Measurements from ENCODE around the gene CAMK1D. TPM values are rescaled to one million over a fixed set of nuclear protein-coding genes. Genes with fewer than 3 reads are reported as not detected.

The CAMK1D gene
- total and polyA plus RNA-seq, 10 of the 15 experiments (the other 5 are each of a cell fraction or from before 2014, with no cell fraction given), result 2.1 to 35.5 (median 14.7) TPM

GRCh38 chr10:12771981-12772760, 422.8 kb downstream of the CAMK1D start:
- Histone ChIP-seq H3K27me3 (replicated peaks in 1 of 2; ENCODE audit: control insufficient read depth in 2 of 2, insufficient read depth in 2 of 2, low read length in 1 of 2) (no peaks in the 10 kb centered on the region), H3K79me2 (ENCODE audit: control insufficient read depth, insufficient read depth, low read length) (no peaks in the 10 kb centered on the region), H3K9me3 (replicated peaks; ENCODE audit: control insufficient read depth, insufficient read depth, low read length) (no peaks in the 10 kb centered on the region), H3K4me3 (no peak overlapping the region), H4K20me1 (ENCODE audit: control insufficient read depth, insufficient read depth) (no peaks in the 10 kb centered on the region), H3K9ac (ENCODE audit: control insufficient read depth, insufficient read depth, low read length) (no peak overlapping the region), H3K4me2 (ENCODE audit: control insufficient read depth, insufficient read depth) (no peak overlapping the region), H3K4me1 (ENCODE audit: control insufficient read depth, insufficient read depth, low read length) (no peaks in the 10 kb centered on the region), H3K27ac (ENCODE audit: control insufficient read depth, insufficient read depth) (no peak overlapping the region), H2AFZ (ENCODE audit: control insufficient read depth, low read depth, low read length) (no peak overlapping the region), H3K36me3 (ENCODE audit: control insufficient read depth in 2 of 2, insufficient read depth in 2 of 2, low read length in 1 of 2) (no peaks in the 10 kb centered on the region)
- ChIA-PET SMC1A (ENCODE audit: uncharacterized antibody, unreplicated experiment) (interaction anchor here (0.6 to 1.0 kb wide), 2 partner anchors 10 to 57 kb away, joined by 3 read pairs; no protein-coding TSS in a partner anchor), CTCF (interaction anchor here (0.6 to 1.6 kb wide), 2 partner anchors 10 to 622 kb away, joined by 3 read pairs; no protein-coding TSS in a partner anchor), RAD21 (ENCODE audit: unreplicated experiment) (no interaction called here), POLR2A (no interaction called here)
- intact Hi-C loops (cut with micrococcal nuclease; ENCODE audit: unreplicated experiment), result no loop called here
- 95% methylated on average over 19 of the region's 19 CpGs for WGBS (ENCODE audit: insufficient coverage, insufficient replicate concordance, low lambda C conversion rate, missing lambda C conversion rate)
- no peak for ATAC-seq
- BruUV-seq (replicated peaks), result no TSS peak
- no peak for FAIRE-seq
- TF ChIP-seq EP300 (IDR thresholded peaks at IDR 0.05; ENCODE audit: borderline replicate concordance in 1 of 2, control insufficient read depth in 1 of 2, low read depth in 2 of 2, low read length in 2 of 2) (no peak), TCF3 (IDR thresholded peaks at IDR 0.05; ENCODE audit: borderline replicate concordance, insufficient read depth, low read depth, low read length) (no peak), MYC (IDR thresholded peaks at IDR 0.05; ENCODE audit: insufficient read depth, insufficient read length, insufficient replicate concordance, low read length, severe bottlenecking) (no peak), PKNOX1 (IDR thresholded peaks at IDR 0.05) (no peak), RAD51 (IDR thresholded peaks at IDR 0.05) (no peak), SMARCA5 (IDR thresholded peaks at IDR 0.05) (no peak), RAD21 (IDR thresholded peaks at IDR 0.05; ENCODE audit: insufficient read depth, low read depth, low read length) (no peak), NBN (IDR thresholded peaks at IDR 0.05) (no peak), NFYB (IDR thresholded peaks at IDR 0.05; ENCODE audit: insufficient read depth, low read depth, low read length) (no peak), ZNF687 (IDR thresholded peaks at IDR 0.05) (no peak), TCF12 (IDR thresholded peaks at IDR 0.05; ENCODE audit: low read depth, low read length) (no peak), IKZF2 (IDR thresholded peaks at IDR 0.05) (no peak), MTA3 (IDR thresholded peaks at IDR 0.05; ENCODE audit: borderline replicate concordance, low read length) (no peak), NKRF (conservative IDR thresholded peaks at IDR 0.05) (no peak)
- in situ Hi-C loops (cut with MboI), result no loop called here
- no peak for DNase-seq (ENCODE audit: low read depth, low spot score)

Measured in GM12878 (cell line).